ENCODE data around the gene ARF3. TPM values are rescaled to one million over a fixed set of nuclear protein-coding genes. Genes with fewer than 3 reads are reported as not detected.

ARF3 gene
- total and polyA plus RNA-seq, 12 donors, result 30.3 to 90.8 (median 53.8) TPM

GRCh38 chr12:48973941-48974673, 16.8 kb upstream of the ARF3 start:
- TF ChIP-seq, protein P1, sequence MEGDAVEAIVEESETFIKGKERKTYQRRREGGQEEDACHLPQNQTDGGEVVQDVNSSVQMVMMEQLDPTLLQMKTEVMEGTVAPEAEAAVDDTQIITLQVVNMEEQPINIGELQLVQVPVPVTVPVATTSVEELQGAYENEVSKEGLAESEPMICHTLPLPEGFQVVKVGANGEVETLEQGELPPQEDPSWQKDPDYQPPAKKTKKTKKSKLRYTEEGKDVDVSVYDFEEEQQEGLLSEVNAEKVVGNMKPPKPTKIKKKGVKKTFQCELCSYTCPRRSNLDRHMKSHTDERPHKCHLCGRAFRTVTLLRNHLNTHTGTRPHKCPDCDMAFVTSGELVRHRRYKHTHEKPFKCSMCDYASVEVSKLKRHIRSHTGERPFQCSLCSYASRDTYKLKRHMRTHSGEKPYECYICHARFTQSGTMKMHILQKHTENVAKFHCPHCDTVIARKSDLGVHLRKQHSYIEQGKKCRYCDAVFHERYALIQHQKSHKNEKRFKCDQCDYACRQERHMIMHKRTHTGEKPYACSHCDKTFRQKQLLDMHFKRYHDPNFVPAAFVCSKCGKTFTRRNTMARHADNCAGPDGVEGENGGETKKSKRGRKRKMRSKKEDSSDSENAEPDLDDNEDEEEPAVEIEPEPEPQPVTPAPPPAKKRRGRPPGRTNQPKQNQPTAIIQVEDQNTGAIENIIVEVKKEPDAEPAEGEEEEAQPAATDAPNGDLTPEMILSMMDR (IDR thresholded peaks at IDR 0.05), result peak; percentile 25 to 70 (median 63)
- peaks cover 34 to 100% (median 99%) of the 10 kb centered on the region in 7 donors for H3K27me3 ChIP-seq
- ATAC-seq (peak; percentile 31 to 52 (median 36)), DNase-seq (peak in 1 of 2 donors; percentile 65)
- intact Hi-C loops (cut with DNase I), result no loop called here
- no peaks in the 10 kb centered on the region for H3K36me3 ChIP-seq
- 16 to 18% methylated on average over 19 of the region's 19 CpGs for WGBS, 2 donors
- no peaks in the 10 kb centered on the region for H3K9me3 ChIP-seq
- H3K4me3 ChIP-seq, result no peak overlapping the region
- peak overlapping the region in 1 of 10 donors; percentile 19 for H3K27ac ChIP-seq
- peaks cover 19 to 54% (median 39%) of the 10 kb centered on the region in 9 donors for H3K4me1 ChIP-seq

DNA sequence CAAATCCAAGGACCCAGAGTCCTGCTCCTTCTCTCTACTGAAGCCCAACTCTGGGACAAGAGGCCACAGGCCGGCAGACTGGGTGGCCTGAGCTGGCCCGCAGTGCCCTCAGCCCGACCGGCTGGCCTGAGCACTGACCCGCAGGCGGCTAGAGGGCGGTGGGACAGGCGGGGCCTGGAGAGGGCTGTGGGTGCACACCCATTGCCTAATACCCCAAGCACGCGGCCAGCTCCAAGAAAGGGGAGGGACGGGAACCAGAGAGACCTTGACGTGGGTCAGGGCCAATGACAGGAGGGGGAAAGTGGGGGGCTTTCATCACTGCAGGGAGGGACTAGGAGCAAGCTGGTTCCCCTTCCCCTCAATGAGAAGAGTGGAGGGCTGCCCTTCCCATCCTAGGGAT, 16.2 kb upstream of the ARF3 start:
- Histone ChIP-seq H3K27me3 (peaks cover 29 to 100% (median 95%) of the 10 kb centered on the region in 7 donors), H3K4me3 (no peak overlapping the region), H3K4me1 (peaks cover 13 to 49% (median 33%) of the 10 kb centered on the region in 9 donors), H3K27ac (peak overlapping the region in 1 of 10 donors; percentile 19), H3K36me3 (no peaks in the 10 kb centered on the region), H3K9me3 (no peaks in the 10 kb centered on the region)
- intact Hi-C loops (cut with DNase I), result no loop called here
- DNase-seq (peak in 1 of 2 donors; percentile 73), ATAC-seq (peak; percentile 14 to 74 (median 46))
- 22 to 28% methylated on average over 12 of the region's 12 CpGs for WGBS, 2 donors
- TF ChIP-seq, protein P1 (IDR thresholded peaks at IDR 0.05), result no peak

- H3K4me3 ChIP-seq, result no peak overlapping the region
- peak overlapping the region in 1 of 10 donors; percentile 19 for H3K27ac ChIP-seq
- H3K27me3 ChIP-seq, result peaks cover 23 to 100% (median 90%) of the 10 kb centered on the region in 7 donors
- TF ChIP-seq, protein P1 (IDR thresholded peaks at IDR 0.05), result no peak
- intact Hi-C loops (cut with DNase I), result no loop called here
- ATAC-seq, result no peak
- DNase-seq, result no peak
- no peaks in the 10 kb centered on the region for H3K36me3 ChIP-seq
- H3K4me1 ChIP-seq, result peaks cover 8 to 44% (median 28%) of the 10 kb centered on the region in 9 donors
- no peaks in the 10 kb centered on the region for H3K9me3 ChIP-seq
- 24 to 25% methylated on average over 3 of the region's 3 CpGs for WGBS, 2 donors
These were observed 15.7 kb upstream of the ARF3 start for GRCh38 chr12:48972952-48973483.

DNA sequence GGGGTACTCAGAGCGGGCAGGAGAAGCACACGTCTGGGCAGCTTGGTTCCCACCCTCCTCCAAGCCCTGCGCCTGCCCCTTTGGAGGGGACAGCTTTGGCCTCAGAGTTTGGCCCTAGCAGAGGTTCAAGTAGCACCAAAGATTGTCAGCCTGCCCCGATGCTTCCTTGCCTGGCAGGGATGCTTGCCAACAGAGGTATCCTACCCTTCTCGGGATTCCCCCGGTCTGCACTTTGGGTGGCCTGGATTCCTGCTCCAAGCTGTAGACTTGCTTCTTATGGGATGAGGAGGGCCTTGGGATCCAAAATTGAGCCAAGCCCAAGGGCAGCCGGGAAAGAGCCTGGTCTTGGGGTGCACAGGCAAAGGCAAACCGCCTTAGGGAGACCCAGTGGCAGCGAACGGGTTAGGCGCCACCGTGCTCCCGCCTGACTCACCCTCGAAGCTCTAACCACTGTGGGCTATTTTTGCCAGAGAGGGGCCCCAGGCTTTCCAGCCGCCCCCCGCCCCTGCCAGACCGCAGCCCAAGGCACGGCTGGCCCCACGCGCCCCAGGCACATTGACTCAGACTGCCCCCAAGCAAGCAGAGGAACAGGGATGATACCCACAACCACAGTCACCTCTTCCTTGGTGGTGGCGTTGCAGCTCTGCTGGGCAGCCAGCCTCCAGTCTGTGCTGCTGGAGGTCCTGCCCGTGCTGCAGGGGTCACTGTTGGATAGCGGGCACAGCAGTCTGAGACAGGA, 15.1 kb upstream of the ARF3 start:
- Histone ChIP-seq H3K27ac (no peak overlapping the region), H3K27me3 (peaks cover 19 to 99% (median 84%) of the 10 kb centered on the region in 7 donors), H3K36me3 (no peaks in the 10 kb centered on the region), H3K4me1 (peaks cover 6 to 37% (median 25%) of the 10 kb centered on the region in 9 donors), H3K4me3 (no peak overlapping the region), H3K9me3 (no peaks in the 10 kb centered on the region)
- TF ChIP-seq, protein P1 (IDR thresholded peaks at IDR 0.05), result peak in 2 of 9 donors; percentile 10 to 18
- 15 to 20% methylated on average over 23 of the region's 23 CpGs for WGBS, 2 donors
- intact Hi-C loops (cut with DNase I), result no loop called here
- no peak for ATAC-seq
- DNase-seq, result no peak

All from heart right ventricle (tissue), 16 donors.